BJ (cell line): ENCODE results near the gene PROX1. TPM values are rescaled to one million over a fixed set of nuclear protein-coding genes. Genes with fewer than 3 reads are reported as not detected.

ENCODE experiments used
- CTCF ChIA-PET: fragments of 350-600 bp; formaldehyde crosslinking; extraction: SDS; loops from one replicate; lab custom pipeline; 2021; ENCODE audit warnings: antibody characterized with exemption, inconsistent platforms; lab: Yijun Ruan, JAX
- POLR2A ChIA-PET: fragments of 300-600 bp; sonication (Branson Sonifier 250); formaldehyde crosslinking; extraction: SDS; loops from one replicate; lab custom pipeline; 2021; ENCODE audit warnings: antibody characterized with exemption; lab: Charles Lee
- DNase-seq: peaks from one replicate; pipeline ENCODE4 v3.0.0-alpha.2; 2011; ENCODE audit warnings: low read depth
- H3K27me3 ChIP-seq: 2 replicates; pipeline ENCODE4 v1.6.0; 2011; ENCODE audit warnings: low read length; ENCODE audit not compliant: control insufficient read depth, insufficient read depth
- H3K36me3 ChIP-seq: 2 replicates; pipeline ENCODE4 v1.5.1; 2011; ENCODE audit warnings: low read length; ENCODE audit not compliant: control insufficient read depth, insufficient read depth
- H3K4me3 ChIP-seq: 2 replicates; pipeline ENCODE4 v1.5.1; 2011; ENCODE audit warnings: low read depth, mild to moderate bottlenecking, control low read depth, low read length
- CTCF ChIP-seq: IDR thresholded peaks from 2 replicates; pipeline ENCODE4 v1.5.1; 2011; ENCODE audit warnings: low read depth, mild to moderate bottlenecking, control low read depth, inconsistent platforms, low read length, moderate library complexity; ENCODE audit not compliant: insufficient read depth
- polyA plus RNA-seq: library from polyadenylated mRNA; depleted of rRNA; stranded (reverse); fragments of >200 nt; gene quantifications from 2 replicates; pipeline ENCODE4 v1.2.3, GENCODE V29; 2011

The PROX1 gene
- polyA plus RNA-seq, 1 experiment: 0.11 TPM

GRCh38 chr1:214013614-214014377 is 26.0 kb downstream of the PROX1 start:
- no peak for DNase-seq
- Histone ChIP-seq H3K4me3 (no peak overlapping the region), H3K27me3 (no peaks in the 10 kb centered on the region), H3K36me3 (no peaks in the 10 kb centered on the region)
- ChIA-PET CTCF (no interaction called here), POLR2A (no interaction called here)
- TF ChIP-seq CTCF: no peak

DNA sequence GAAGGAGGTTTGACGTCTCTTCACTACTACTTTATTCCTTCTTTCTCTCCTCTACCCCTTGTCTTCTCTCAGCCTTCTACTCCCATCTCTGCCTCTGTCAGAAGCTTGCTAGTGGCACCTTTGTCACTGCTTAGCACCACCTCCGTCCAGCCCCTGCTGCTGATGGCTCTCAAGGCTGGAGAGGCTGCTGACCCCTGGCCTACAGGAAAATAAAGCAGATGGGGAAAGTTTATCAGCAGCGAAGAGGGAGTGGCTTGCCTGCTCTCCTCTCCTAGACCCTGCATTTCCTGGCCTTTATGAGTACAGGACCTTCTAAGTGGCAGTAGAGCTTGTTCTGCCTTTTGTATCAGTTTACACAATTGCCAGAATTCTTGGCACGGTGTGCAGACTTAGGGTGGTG is 27.0 kb downstream of the PROX1 start:
- H3K36me3 ChIP-seq: no peaks in the 10 kb centered on the region
- H3K4me3 ChIP-seq: no peak overlapping the region
- ChIA-PET CTCF (no interaction called here), POLR2A (no interaction called here)
- H3K27me3 ChIP-seq: no peaks in the 10 kb centered on the region
- TF ChIP-seq CTCF: no peak
- DNase-seq: no peak

GRCh38 chr1:214017191-214017982 is 29.6 kb downstream of the PROX1 start:
- ChIA-PET POLR2A (no interaction called here), CTCF (no interaction called here)
- no peak for DNase-seq
- Histone ChIP-seq H3K27me3 (no peaks in the 10 kb centered on the region), H3K36me3 (no peaks in the 10 kb centered on the region), H3K4me3 (no peak overlapping the region)
- TF ChIP-seq CTCF: no peak

- no peak for DNase-seq
- no peak overlapping the region for H3K4me3 ChIP-seq
- POLR2A ChIA-PET: no interaction called here
- H3K36me3 ChIP-seq: no peaks in the 10 kb centered on the region
- H3K27me3 ChIP-seq: no peaks in the 10 kb centered on the region
- CTCF ChIA-PET: no interaction called here
- TF ChIP-seq CTCF: no peak
These were observed 30.9 kb downstream of the PROX1 start for GRCh38 chr1:214018386-214019268.

GRCh38 chr1:214019499-214019898 is 31.7 kb downstream of the PROX1 start:
- Histone ChIP-seq H3K36me3 (no peaks in the 10 kb centered on the region), H3K27me3 (no peaks in the 10 kb centered on the region), H3K4me3 (no peak overlapping the region)
- POLR2A ChIA-PET: no interaction called here
- TF ChIP-seq CTCF: no peak
- no peak for DNase-seq
- CTCF ChIA-PET: no interaction called here
